Keratinocyte (primary cell): Measurements from ENCODE around the gene CDKAL1. TPM values are rescaled to one million over a fixed set of nuclear protein-coding genes. Genes with fewer than 3 reads are reported as not detected.

ENCODE experiments used
- DNase-seq: peaks from one replicate; pipeline ENCODE4 v3.0.0-alpha.2; 2011; ENCODE audit warnings: low read depth, missing footprints, low spot score
- FAIRE-seq: peaks from 2 replicates; lab custom pipeline; 2011; peaks lifted over from hg19 to GRCh38; lab: Jason Lieb, UNC
- H2AFZ ChIP-seq: 2 replicates; pipeline ENCODE4 v1.6.0; 2012; ENCODE audit warnings: low read length, control low read depth, inconsistent platforms; ENCODE audit not compliant: control insufficient read depth
- H3K27ac ChIP-seq: 2 replicates; pipeline ENCODE4 v1.5.1; 2011; ENCODE audit warnings: low read length; ENCODE audit not compliant: control insufficient read depth, insufficient read depth
- H3K27me3 ChIP-seq: 3 replicates; pipeline ENCODE4 v1.6.0; 2011; ENCODE audit warnings: low read length; ENCODE audit not compliant: control insufficient read depth, insufficient read depth; ENCODE audit errors: extremely low read depth
- H3K36me3 ChIP-seq, 2 experiments: 2 replicates in 1 of 2; 3 replicates in 1 of 2; pipeline ENCODE4 v1.5.1; 2011; ENCODE audit warnings: low read length in 2 of 2, mild to moderate bottlenecking in 1 of 2; ENCODE audit not compliant: control insufficient read depth in 2 of 2, insufficient read depth in 2 of 2; ENCODE audit errors: extremely low read depth in 1 of 2
- H3K4me1 ChIP-seq: 3 replicates; pipeline ENCODE4 v1.5.1; 2011; ENCODE audit warnings: low read length; ENCODE audit not compliant: control insufficient read depth, insufficient read depth; ENCODE audit errors: extremely low read depth
- H3K4me2 ChIP-seq: 3 replicates; pipeline ENCODE4 v1.6.0; 2011; ENCODE audit warnings: low read depth, low read length; ENCODE audit not compliant: control insufficient read depth, insufficient read depth; ENCODE audit errors: extremely low read depth
- H3K4me3 ChIP-seq, 3 experiments: fragments of 200-600 bp in 1 of 3; sonication (generic) in 1 of 3; 2 replicates in 2 of 3; 3 replicates in 1 of 3; pipeline ENCODE4 v1.5.1; 2011 to 2016; ENCODE audit warnings: low read length in 3 of 3, mild to moderate bottlenecking in 3 of 3, control low read depth in 2 of 3, inconsistent platforms in 1 of 3, low read depth in 1 of 3, mixed read lengths in 1 of 3, mixed run types in 1 of 3, moderate library complexity in 1 of 3; ENCODE audit not compliant: control insufficient read depth in 2 of 3, insufficient read depth in 2 of 3; ENCODE audit errors: extremely low read depth in 1 of 3
- H3K79me2 ChIP-seq: 2 replicates; pipeline ENCODE4 v1.6.0; 2012; ENCODE audit warnings: low read length; ENCODE audit not compliant: control insufficient read depth, insufficient read depth
- H3K9ac ChIP-seq: 3 replicates; pipeline ENCODE4 v1.6.0; 2011; ENCODE audit warnings: low read length; ENCODE audit not compliant: control insufficient read depth, insufficient read depth; ENCODE audit errors: extremely low read depth
- H3K9me1 ChIP-seq: 3 replicates; pipeline ENCODE4 v1.6.0; 2011; ENCODE audit warnings: low read length; ENCODE audit not compliant: control insufficient read depth, insufficient read depth; ENCODE audit errors: extremely low read depth
- H3K9me3 ChIP-seq: 2 replicates; pipeline ENCODE4 v1.5.1; 2012; ENCODE audit warnings: low read depth, low read length; ENCODE audit not compliant: control insufficient read depth
- H4K20me1 ChIP-seq: 3 replicates; pipeline ENCODE4 v1.6.0; 2011; ENCODE audit warnings: low read length; ENCODE audit not compliant: control insufficient read depth, insufficient read depth; ENCODE audit errors: extremely low read depth
- CTCF ChIP-seq, 3 experiments: IDR thresholded peaks in 1 of 3; conservative IDR thresholded peaks in 1 of 3; optimal IDR thresholded peaks in 1 of 3; 2 replicates in 2 of 3; 3 replicates in 1 of 3; pipeline versions ENCODE3 to v1.5.1; 2011; ENCODE audit warnings: low read length in 3 of 3, mild to moderate bottlenecking in 3 of 3, moderate library complexity in 2 of 3, control low read depth in 1 of 3, inconsistent platforms in 1 of 3; ENCODE audit not compliant: insufficient read depth in 2 of 3; ENCODE audit errors: extremely low read depth in 1 of 3
- EZH2 ChIP-seq: IDR thresholded peaks from one replicate; pipeline ENCODE4 v1.6.1; 2012; ENCODE audit warnings: inconsistent platforms, mild to moderate bottlenecking, low read length, moderate library complexity
- dilution Hi-C: fragments of 300-500 bp; cut with MboI; formaldehyde crosslinking; loops from one replicate; pipeline ENCODE4 v1.7.0; 2020; ENCODE audit warnings: low sequenced_read_pairs; ENCODE audit not compliant: extremely low pct_ligation_motif_present
- polyA plus RNA-seq, 5 experiments: library from polyadenylated mRNA; depleted of rRNA in 3 of 5; stranded (reverse) in 3 of 5; stranded (forward) in 1 of 5; unstranded in 1 of 5; fragments of >200 nt; gene quantifications; 1 replicate in 1 of 5; 2 replicates in 3 of 5; 3 replicates in 1 of 5; pipeline versions ENCODE4 v1.2.1 to v1.2.3, GENCODE V29; 2011 to 2012; ENCODE audit warnings: missing spikeins in 2 of 5, low read depth in 1 of 5, low replicate concordance in 1 of 5

CDKAL1 gene
- polyA plus RNA-seq, 1 donor (not counting 4 experiments of a cell fraction or from before 2014, with no cell fraction given) = 5.6 TPM

- FAIRE-seq (no peak), DNase-seq (no peak)
- Histone ChIP-seq H3K4me3 (no peak overlapping the region), H3K9me3 (no peaks in the 10 kb centered on the region), H3K4me2 (no peak overlapping the region), H3K9me1 (peaks cover 2% of the 10 kb centered on the region), H3K27me3 (no peaks in the 10 kb centered on the region), H3K4me1 (peaks cover 19% of the 10 kb centered on the region), H2AFZ (no peak overlapping the region), H3K9ac (no peak overlapping the region), H3K79me2 (no peaks in the 10 kb centered on the region), H3K27ac (no peak overlapping the region), H4K20me1 (no peaks in the 10 kb centered on the region), H3K36me3 (no peaks in the 10 kb centered on the region)
- dilution Hi-C loops = no loop called here
- TF ChIP-seq EZH2 (no peak), CTCF (optimal IDR thresholded peaks at IDR 0.05 in 1 of 3, IDR thresholded peaks at IDR 0.05 in 1 of 3, conservative IDR thresholded peaks at IDR 0.05 in 1 of 3; ENCODE audit: extremely low read depth in 1 of 3, insufficient read depth in 2 of 3, low read length in 3 of 3) (no peak)
Observed at GRCh38 chr6:20707870-20708269, 173.6 kb downstream of the CDKAL1 start.

GRCh38 chr6:20708367-20709124, 174.3 kb downstream of the CDKAL1 start:
- no peak for DNase-seq
- no peak overlapping the region for H3K4me3 ChIP-seq
- H3K9me3 ChIP-seq = no peaks in the 10 kb centered on the region
- peaks cover 19% of the 10 kb centered on the region for H3K4me1 ChIP-seq
- no peaks in the 10 kb centered on the region for H3K27me3 ChIP-seq
- H3K79me2 ChIP-seq = no peaks in the 10 kb centered on the region
- no peak overlapping the region for H2AFZ ChIP-seq
- peaks cover 2% of the 10 kb centered on the region for H3K9me1 ChIP-seq
- H3K9ac ChIP-seq = no peak overlapping the region
- FAIRE-seq = no peak
- no peak for TF ChIP-seq EZH2
- TF ChIP-seq CTCF (optimal IDR thresholded peaks at IDR 0.05 in 1 of 3, IDR thresholded peaks at IDR 0.05 in 1 of 3, conservative IDR thresholded peaks at IDR 0.05 in 1 of 3; ENCODE audit: extremely low read depth in 1 of 3, insufficient read depth in 2 of 3, low read length in 3 of 3) = no peak
- dilution Hi-C loops = no loop called here
- no peak overlapping the region for H3K4me2 ChIP-seq
- H3K36me3 ChIP-seq = no peaks in the 10 kb centered on the region
- H4K20me1 ChIP-seq = no peaks in the 10 kb centered on the region
- no peak overlapping the region for H3K27ac ChIP-seq
